Measurements from ENCODE around the gene BMI1. TPM values are rescaled to one million over a fixed set of nuclear protein-coding genes. Genes with fewer than 3 reads are reported as not detected.

The BMI1 gene
- total RNA-seq, 1 donor from 2014 or later = 30.8 TPM

- Mint-ChIP-seq H3K4me3 (ENCODE audit: unreplicated experiment) (peak overlapping the region; percentile 79), H3K27me3 (ENCODE audit: low read depth, unreplicated experiment) (peaks cover 78% of the 10 kb centered on the region), H3K27ac (ENCODE audit: unreplicated experiment) (no peak overlapping the region), H3K9me3 (ENCODE audit: unreplicated experiment) (peaks cover 18% of the 10 kb centered on the region), H3K36me3 (ENCODE audit: low read depth, unreplicated experiment) (peaks cover 4% of the 10 kb centered on the region), H3K4me1 (ENCODE audit: low read depth, unreplicated experiment) (peaks cover 3% of the 10 kb centered on the region)
- H3K79me2 ChIP-seq (ENCODE audit: insufficient read depth, low read length) = no peaks in the 10 kb centered on the region
- peaks cover 84% of the 10 kb centered on the region for H3K27me3 ChIP-seq (ENCODE audit: insufficient read depth, low read length)
- H3K9ac ChIP-seq (ENCODE audit: low read length) = no peak overlapping the region
- H4K20me1 ChIP-seq (ENCODE audit: insufficient read depth, low read length) = no peaks in the 10 kb centered on the region
- H3K4me1 ChIP-seq (ENCODE audit: insufficient read depth, low read length) = peaks cover 8% of the 10 kb centered on the region
- DNase-seq (ENCODE audit: low read depth) = no peak
- no peak overlapping the region for H3K4me3 ChIP-seq (ENCODE audit: insufficient read depth, low read depth, low read length)
- no peak for TF ChIP-seq EZH2 (IDR thresholded peaks at IDR 0.05; ENCODE audit: insufficient read depth, low read length)
- no peak for TF ChIP-seq CTCF (IDR thresholded peaks at IDR 0.05; ENCODE audit: insufficient read depth, low read depth, low read length)
- no peak overlapping the region for H3K27ac ChIP-seq (ENCODE audit: low read depth, low read length)
- H2AFZ ChIP-seq (ENCODE audit: low read depth, low read length) = no peak overlapping the region
- peaks cover 4% of the 10 kb centered on the region for H3K9me3 ChIP-seq (ENCODE audit: insufficient read depth, low read depth, low read length)
- H3K36me3 ChIP-seq (ENCODE audit: insufficient read depth, low read length) = no peaks in the 10 kb centered on the region
- no peak for FAIRE-seq
- H3K4me2 ChIP-seq (ENCODE audit: low read length) = no peak overlapping the region
Measured at GRCh38 chr10:22341926-22342196, 21.0 kb downstream of the BMI1 start.

DNA sequence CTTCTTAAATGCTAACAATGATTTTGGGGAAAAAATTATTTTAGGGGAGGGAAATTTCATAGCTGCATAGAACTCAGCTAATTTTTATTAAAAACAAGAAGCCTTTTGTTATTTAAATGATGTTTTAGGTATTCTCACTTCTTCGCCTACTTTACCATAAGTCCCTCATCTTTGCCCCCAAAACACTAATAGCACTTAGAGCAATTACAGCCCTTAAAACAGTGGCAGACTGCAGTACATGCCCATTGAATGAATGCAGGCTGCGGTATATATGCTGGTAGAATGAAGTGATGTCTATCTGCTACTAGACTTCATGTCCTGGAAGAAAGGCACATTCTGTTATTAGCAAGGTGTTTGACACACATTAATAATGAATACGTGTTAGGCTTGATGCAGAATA is 21.5 kb downstream of the BMI1 start:
- Histone ChIP-seq H4K20me1 (ENCODE audit: insufficient read depth, low read length) (no peaks in the 10 kb centered on the region), H3K4me3 (ENCODE audit: insufficient read depth, low read depth, low read length) (no peak overlapping the region), H3K79me2 (ENCODE audit: insufficient read depth, low read length) (no peaks in the 10 kb centered on the region), H3K36me3 (ENCODE audit: insufficient read depth, low read length) (no peaks in the 10 kb centered on the region), H3K9ac (ENCODE audit: low read length) (no peak overlapping the region), H3K9me3 (ENCODE audit: insufficient read depth, low read depth, low read length) (peaks cover 4% of the 10 kb centered on the region), H3K27ac (ENCODE audit: low read depth, low read length) (no peak overlapping the region), H3K4me1 (ENCODE audit: insufficient read depth, low read length) (peaks cover 8% of the 10 kb centered on the region), H3K27me3 (ENCODE audit: insufficient read depth, low read length) (peaks cover 82% of the 10 kb centered on the region), H2AFZ (ENCODE audit: low read depth, low read length) (no peak overlapping the region), H3K4me2 (ENCODE audit: low read length) (no peak overlapping the region)
- Mint-ChIP-seq H3K4me1 (ENCODE audit: low read depth, unreplicated experiment) (peaks cover 3% of the 10 kb centered on the region), H3K4me3 (ENCODE audit: unreplicated experiment) (no peak overlapping the region), H3K27me3 (ENCODE audit: low read depth, unreplicated experiment) (peaks cover 76% of the 10 kb centered on the region), H3K9me3 (ENCODE audit: unreplicated experiment) (peaks cover 15% of the 10 kb centered on the region), H3K27ac (ENCODE audit: unreplicated experiment) (no peak overlapping the region), H3K36me3 (ENCODE audit: low read depth, unreplicated experiment) (peaks cover 4% of the 10 kb centered on the region)
- no peak for TF ChIP-seq CTCF (IDR thresholded peaks at IDR 0.05; ENCODE audit: insufficient read depth, low read depth, low read length)
- TF ChIP-seq EZH2 (IDR thresholded peaks at IDR 0.05; ENCODE audit: insufficient read depth, low read length) = peak; percentile 15
- FAIRE-seq (no peak), DNase-seq (ENCODE audit: low read depth) (no peak)

- H4K20me1 ChIP-seq (ENCODE audit: insufficient read depth, low read length) = no peaks in the 10 kb centered on the region
- peaks cover 14% of the 10 kb centered on the region for H3K9me3 Mint-ChIP-seq (ENCODE audit: unreplicated experiment)
- no peak for DNase-seq (ENCODE audit: low read depth)
- H3K36me3 ChIP-seq (ENCODE audit: insufficient read depth, low read length) = no peaks in the 10 kb centered on the region
- H3K27ac ChIP-seq (ENCODE audit: low read depth, low read length) = no peak overlapping the region
- peaks cover 3% of the 10 kb centered on the region for H3K4me1 Mint-ChIP-seq (ENCODE audit: low read depth, unreplicated experiment)
- no peak overlapping the region for H3K4me3 Mint-ChIP-seq (ENCODE audit: unreplicated experiment)
- no peak overlapping the region for H3K9ac ChIP-seq (ENCODE audit: low read length)
- H3K36me3 Mint-ChIP-seq (ENCODE audit: low read depth, unreplicated experiment) = peaks cover 4% of the 10 kb centered on the region
- no peak overlapping the region for H3K4me3 ChIP-seq (ENCODE audit: insufficient read depth, low read depth, low read length)
- H3K9me3 ChIP-seq (ENCODE audit: insufficient read depth, low read depth, low read length) = peaks cover 4% of the 10 kb centered on the region
- no peak overlapping the region for H2AFZ ChIP-seq (ENCODE audit: low read depth, low read length)
- FAIRE-seq = no peak
- H3K79me2 ChIP-seq (ENCODE audit: insufficient read depth, low read length) = no peaks in the 10 kb centered on the region
- TF ChIP-seq CTCF (IDR thresholded peaks at IDR 0.05; ENCODE audit: insufficient read depth, low read depth, low read length) = no peak
- TF ChIP-seq EZH2 (IDR thresholded peaks at IDR 0.05; ENCODE audit: insufficient read depth, low read length) = no peak
- H3K4me1 ChIP-seq (ENCODE audit: insufficient read depth, low read length) = peaks cover 8% of the 10 kb centered on the region
- peaks cover 72% of the 10 kb centered on the region for H3K27me3 ChIP-seq (ENCODE audit: insufficient read depth, low read length)
- no peak overlapping the region for H3K27ac Mint-ChIP-seq (ENCODE audit: unreplicated experiment)
- peaks cover 74% of the 10 kb centered on the region for H3K27me3 Mint-ChIP-seq (ENCODE audit: low read depth, unreplicated experiment)
- no peak overlapping the region for H3K4me2 ChIP-seq (ENCODE audit: low read length)
Measured at GRCh38 chr10:22343731-22344130, 22.8 kb downstream of the BMI1 start.
